Stimulated activated effector memory CD8-positive, alpha-beta T cell treated with anti-CD3 and anti-CD28 coated beads, Interleukin-12 subunit alpha, Interleukin-12 subunit beta, amount 100 ng/mL, for 72 hours (primary cell): ENCODE data around the gene NUAK1.
A peak's percentile ranks its signal among the peaks of the same experiment; 100 is the strongest.

ENCODE experiments used
- ATAC-seq: fragments of 150-1000 bp; cut with Tn5 transposase; 2 replicates; pipeline ENCODE4 v1.10.0; 2021
- DNase-seq, 2 donors: peaks; one replicate each; pipeline ENCODE4 v3.0.0; 2021 to 2022; ENCODE audit warnings: low spot score in 2 of 2
- H3K27ac Mint-ChIP-seq: one replicate; pipeline ENCODE4 v1.8.0; 2022; ENCODE audit warnings: mild to moderate bottlenecking, mixed read lengths
- H3K36me3 Mint-ChIP-seq: one replicate; pipeline ENCODE4 v1.8.0; 2022; ENCODE audit warnings: mild to moderate bottlenecking, mixed read lengths
- H3K4me1 Mint-ChIP-seq: one replicate; pipeline ENCODE4 v1.8.0; 2022; ENCODE audit warnings: mixed read lengths
- H3K4me3 Mint-ChIP-seq: one replicate; pipeline ENCODE4 v1.8.0; 2022; ENCODE audit warnings: mild to moderate bottlenecking, mixed read lengths
- H3K9me3 Mint-ChIP-seq: one replicate; pipeline ENCODE4 v1.8.0; 2022; ENCODE audit warnings: mixed read lengths

NUAK1 gene

GRCh38 chr12:106126441-106127337 is 12.1 kb downstream of the NUAK1 start:
- Mint-ChIP-seq H3K27ac (peak overlapping the region; percentile 34), H3K36me3 (no peaks in the 10 kb centered on the region), H3K4me3 (no peak overlapping the region), H3K4me1 (no peaks in the 10 kb centered on the region), H3K9me3 (no peaks in the 10 kb centered on the region)
- ATAC-seq = peak; percentile 61
- DNase-seq = no peak

- no peak overlapping the region for H3K27ac Mint-ChIP-seq
- ATAC-seq (no peak), DNase-seq (no peak)
- H3K9me3 Mint-ChIP-seq = no peaks in the 10 kb centered on the region
- no peaks in the 10 kb centered on the region for H3K36me3 Mint-ChIP-seq
- H3K4me1 Mint-ChIP-seq = no peaks in the 10 kb centered on the region
- no peak overlapping the region for H3K4me3 Mint-ChIP-seq
These were observed 13.2 kb downstream of the NUAK1 start for GRCh38 chr12:106125351-106126095.

- Mint-ChIP-seq H3K27ac (no peak overlapping the region), H3K9me3 (no peaks in the 10 kb centered on the region), H3K4me1 (no peaks in the 10 kb centered on the region), H3K36me3 (no peaks in the 10 kb centered on the region), H3K4me3 (no peak overlapping the region)
- DNase-seq = no peak
- ATAC-seq = no peak
These were observed 15.1 kb downstream of the NUAK1 start for GRCh38 chr12:106123551-106124081.

- H3K4me3 Mint-ChIP-seq = no peak overlapping the region
- H3K27ac Mint-ChIP-seq = no peak overlapping the region
- ATAC-seq (no peak), DNase-seq (no peak)
- H3K4me1 Mint-ChIP-seq = no peaks in the 10 kb centered on the region
- no peaks in the 10 kb centered on the region for H3K36me3 Mint-ChIP-seq
- no peaks in the 10 kb centered on the region for H3K9me3 Mint-ChIP-seq
These were observed 15.6 kb downstream of the NUAK1 start for GRCh38 chr12:106123110-106123509.

GRCh38 chr12:106122004-106122403 is 16.8 kb downstream of the NUAK1 start:
- Mint-ChIP-seq H3K27ac (no peak overlapping the region), H3K4me1 (no peaks in the 10 kb centered on the region), H3K9me3 (no peaks in the 10 kb centered on the region), H3K4me3 (no peak overlapping the region), H3K36me3 (no peaks in the 10 kb centered on the region)
- DNase-seq (no peak), ATAC-seq (no peak)

- no peak for DNase-seq
- no peaks in the 10 kb centered on the region for H3K36me3 Mint-ChIP-seq
- ATAC-seq = no peak
- no peak overlapping the region for H3K4me3 Mint-ChIP-seq
- no peaks in the 10 kb centered on the region for H3K4me1 Mint-ChIP-seq
- no peak overlapping the region for H3K27ac Mint-ChIP-seq
- no peaks in the 10 kb centered on the region for H3K9me3 Mint-ChIP-seq
These were observed 18.1 kb downstream of the NUAK1 start for GRCh38 chr12:106120519-106121105.

GRCh38 chr12:106119301-106119700 is 19.5 kb downstream of the NUAK1 start:
- H3K36me3 Mint-ChIP-seq = no peaks in the 10 kb centered on the region
- H3K4me1 Mint-ChIP-seq = no peaks in the 10 kb centered on the region
- DNase-seq (no peak), ATAC-seq (no peak)
- H3K27ac Mint-ChIP-seq = no peak overlapping the region
- no peaks in the 10 kb centered on the region for H3K9me3 Mint-ChIP-seq
- no peak overlapping the region for H3K4me3 Mint-ChIP-seq

GRCh38 chr12:106118381-106119130 is 20.2 kb downstream of the NUAK1 start:
- DNase-seq = no peak
- ATAC-seq = no peak
- H3K27ac Mint-ChIP-seq = no peak overlapping the region
- H3K36me3 Mint-ChIP-seq = no peaks in the 10 kb centered on the region
- no peaks in the 10 kb centered on the region for H3K9me3 Mint-ChIP-seq
- H3K4me3 Mint-ChIP-seq = no peak overlapping the region
- no peaks in the 10 kb centered on the region for H3K4me1 Mint-ChIP-seq

GRCh38 chr12:106115440-106115839 is 23.3 kb downstream of the NUAK1 start:
- peaks cover 9% of the 10 kb centered on the region for H3K4me1 Mint-ChIP-seq
- H3K36me3 Mint-ChIP-seq = peaks cover 6% of the 10 kb centered on the region
- no peak overlapping the region for H3K4me3 Mint-ChIP-seq
- no peak overlapping the region for H3K27ac Mint-ChIP-seq
- ATAC-seq (no peak), DNase-seq (no peak)
- no peaks in the 10 kb centered on the region for H3K9me3 Mint-ChIP-seq

- no peak for ATAC-seq
- Mint-ChIP-seq H3K27ac (no peak overlapping the region), H3K9me3 (no peaks in the 10 kb centered on the region), H3K4me1 (peaks cover 9% of the 10 kb centered on the region), H3K36me3 (peaks cover 6% of the 10 kb centered on the region), H3K4me3 (no peak overlapping the region)
- no peak for DNase-seq
These were observed 24.2 kb downstream of the NUAK1 start for GRCh38 chr12:106114447-106115068.

GRCh38 chr12:106113824-106114446 is 24.8 kb downstream of the NUAK1 start:
- DNase-seq = no peak
- ATAC-seq = no peak
- H3K27ac Mint-ChIP-seq = no peak overlapping the region
- no peak overlapping the region for H3K4me3 Mint-ChIP-seq
- H3K36me3 Mint-ChIP-seq = peaks cover 6% of the 10 kb centered on the region
- peaks cover 9% of the 10 kb centered on the region for H3K4me1 Mint-ChIP-seq
- no peaks in the 10 kb centered on the region for H3K9me3 Mint-ChIP-seq

GRCh38 chr12:106113446-106113823 is 25.3 kb downstream of the NUAK1 start:
- peaks cover 6% of the 10 kb centered on the region for H3K36me3 Mint-ChIP-seq
- peak; percentile 36 for ATAC-seq
- peak overlapping the region; percentile 16 for H3K4me3 Mint-ChIP-seq

GRCh38 chr12:106113042-106113441 is 25.7 kb downstream of the NUAK1 start:
- ATAC-seq = peak; percentile 84
- Mint-ChIP-seq H3K4me1 (peaks cover 9% of the 10 kb centered on the region), H3K27ac (peak overlapping the region; percentile 81)

More at GRCh38 chr12:106113446-106113823, 25.3 kb downstream of the NUAK1 start:
- no peak for DNase-seq
- Mint-ChIP-seq H3K27ac (peak overlapping the region; percentile 81), H3K4me1 (peaks cover 9% of the 10 kb centered on the region), H3K9me3 (no peaks in the 10 kb centered on the region)

More at GRCh38 chr12:106113042-106113441, 25.7 kb downstream of the NUAK1 start:
- peak overlapping the region; percentile 16 for H3K4me3 Mint-ChIP-seq
- peak in 1 of 2 donors; percentile 59 for DNase-seq
- H3K36me3 Mint-ChIP-seq = peaks cover 6% of the 10 kb centered on the region
- H3K9me3 Mint-ChIP-seq = no peaks in the 10 kb centered on the region
